ENCODE measurements around the gene RUFY1. TPM values are rescaled to one million over a fixed set of nuclear protein-coding genes. Genes with fewer than 3 reads are reported as not detected.

The RUFY1 gene
- total RNA-seq, 2 donors from 2014 or later, result 56.2 to 86.3 TPM

- H3K36me3 ChIP-seq, result peaks cover 62% of the 10 kb centered on the region
- DNase-seq (ENCODE audit: low spot score), result no peak
- H3K9me3 ChIP-seq, result no peaks in the 10 kb centered on the region
- no peak for ATAC-seq (ENCODE audit: insufficient number of reproducible peaks, low FRiP score, low read depth)
- no peak overlapping the region for H3K4me3 ChIP-seq
- H3K4me1 ChIP-seq (ENCODE audit: control insufficient read depth in 1 of 2, low read depth in 2 of 2), result no peaks in the 10 kb centered on the region
- H3K27me3 ChIP-seq (replicated peaks; ENCODE audit: insufficient read depth), result no peaks in the 10 kb centered on the region
- no peak for TF ChIP-seq CTCF (IDR thresholded peaks at IDR 0.05)
- H3K27ac ChIP-seq, result no peak overlapping the region
Observed at GRCh38 chr5:179595916-179596315, 45.6 kb downstream of the RUFY1 start.

- Histone ChIP-seq H3K36me3 (peaks cover 58% of the 10 kb centered on the region), H3K9me3 (no peaks in the 10 kb centered on the region), H3K27me3 (replicated peaks; ENCODE audit: insufficient read depth) (no peaks in the 10 kb centered on the region), H3K27ac (no peak overlapping the region), H3K4me1 (ENCODE audit: control insufficient read depth in 1 of 2, low read depth in 2 of 2) (no peaks in the 10 kb centered on the region), H3K4me3 (no peak overlapping the region)
- TF ChIP-seq CTCF (IDR thresholded peaks at IDR 0.05), result no peak
- DNase-seq (ENCODE audit: low spot score) (no peak), ATAC-seq (ENCODE audit: insufficient number of reproducible peaks, low FRiP score, low read depth) (no peak)
Observed at GRCh38 chr5:179596421-179596820, 46.1 kb downstream of the RUFY1 start.

GRCh38 chr5:179599100-179599499, 48.7 kb downstream of the RUFY1 start:
- Histone ChIP-seq H3K36me3 (peaks cover 57% of the 10 kb centered on the region), H3K4me1 (ENCODE audit: control insufficient read depth in 1 of 2, low read depth in 2 of 2) (no peaks in the 10 kb centered on the region), H3K27me3 (replicated peaks; ENCODE audit: insufficient read depth) (no peaks in the 10 kb centered on the region), H3K4me3 (no peak overlapping the region), H3K27ac (no peak overlapping the region), H3K9me3 (no peaks in the 10 kb centered on the region)
- no peak for TF ChIP-seq CTCF (IDR thresholded peaks at IDR 0.05)
- ATAC-seq (ENCODE audit: insufficient number of reproducible peaks, low FRiP score, low read depth), result no peak
- DNase-seq (ENCODE audit: low spot score), result no peak

- H3K27ac ChIP-seq, result no peak overlapping the region
- H3K36me3 ChIP-seq, result peaks cover 59% of the 10 kb centered on the region
- H3K27me3 ChIP-seq (replicated peaks; ENCODE audit: insufficient read depth), result no peaks in the 10 kb centered on the region
- H3K9me3 ChIP-seq, result no peaks in the 10 kb centered on the region
- no peak overlapping the region for H3K4me3 ChIP-seq
- no peaks in the 10 kb centered on the region for H3K4me1 ChIP-seq (ENCODE audit: control insufficient read depth in 1 of 2, low read depth in 2 of 2)
- TF ChIP-seq CTCF (IDR thresholded peaks at IDR 0.05), result no peak
- no peak for DNase-seq (ENCODE audit: low spot score)
- ATAC-seq (ENCODE audit: insufficient number of reproducible peaks, low FRiP score, low read depth), result no peak
Observed at GRCh38 chr5:179599566-179599965, 49.2 kb downstream of the RUFY1 start.

GRCh38 chr5:179599973-179600372, 49.6 kb downstream of the RUFY1 start:
- H3K27me3 ChIP-seq (replicated peaks; ENCODE audit: insufficient read depth), result no peaks in the 10 kb centered on the region
- H3K9me3 ChIP-seq, result no peaks in the 10 kb centered on the region
- no peak overlapping the region for H3K27ac ChIP-seq
- TF ChIP-seq CTCF (IDR thresholded peaks at IDR 0.05), result no peak
- ATAC-seq (ENCODE audit: insufficient number of reproducible peaks, low FRiP score, low read depth) (no peak), DNase-seq (ENCODE audit: low spot score) (no peak)
- no peak overlapping the region for H3K4me3 ChIP-seq
- H3K4me1 ChIP-seq (ENCODE audit: control insufficient read depth in 1 of 2, low read depth in 2 of 2), result no peaks in the 10 kb centered on the region
- H3K36me3 ChIP-seq, result peaks cover 55% of the 10 kb centered on the region
